ENCODE data around the gene SUN3. TPM values are rescaled to one million over a fixed set of nuclear protein-coding genes. Genes with fewer than 3 reads are reported as not detected.

Gene SUN3
- total and polyA plus RNA-seq, 10 of the 15 experiments (the other 5 are each of a cell fraction or from before 2014, with no cell fraction given) = 0.29 to 0.48 TPM; not detected in 8

- DNase-seq (ENCODE audit: low read depth, low spot score) (no peak), FAIRE-seq (no peak), ATAC-seq (no peak)
- CTCF ChIA-PET = interaction anchor here (0.7 to 2.3 kb wide), 8 partner anchors 9 to 673 kb away, joined by 3 to 11 read pairs (median 4); partner anchors contain the start of gene PKD1L1
- H3K4me3 ChIP-seq = no peak overlapping the region
- RAD21 ChIA-PET (ENCODE audit: unreplicated experiment) = interaction anchor here (1.2 to 1.5 kb wide), 2 partner anchors 169 to 673 kb away, joined by 3 to 11 read pairs; no protein-coding TSS in a partner anchor
- no peaks in the 10 kb centered on the region for H3K36me3 ChIP-seq (ENCODE audit: control insufficient read depth in 2 of 2, insufficient read depth in 2 of 2, low read length in 1 of 2)
- no peaks in the 10 kb centered on the region for H4K20me1 ChIP-seq (ENCODE audit: control insufficient read depth, insufficient read depth)
- H3K27ac ChIP-seq (ENCODE audit: control insufficient read depth, insufficient read depth) = no peak overlapping the region
- no peaks in the 10 kb centered on the region for H3K79me2 ChIP-seq (ENCODE audit: control insufficient read depth, insufficient read depth, low read length)
- H3K4me1 ChIP-seq (ENCODE audit: control insufficient read depth, insufficient read depth, low read length) = peaks cover 28% of the 10 kb centered on the region
- H3K4me2 ChIP-seq (ENCODE audit: control insufficient read depth, insufficient read depth) = no peak overlapping the region
- no peak overlapping the region for H3K9ac ChIP-seq (ENCODE audit: control insufficient read depth, insufficient read depth, low read length)
- POLR2A ChIA-PET = no interaction called here
- H3K27me3 ChIP-seq (replicated peaks in 1 of 2; ENCODE audit: control insufficient read depth in 2 of 2, insufficient read depth in 2 of 2, low read length in 1 of 2) = no peaks in the 10 kb centered on the region; a peak in 2 of 4 replicates
- 87% methylated on average over 6 of the region's 7 CpGs for WGBS (ENCODE audit: insufficient coverage, insufficient replicate concordance, low lambda C conversion rate, missing lambda C conversion rate)
- no TSS peak for BruUV-seq (replicated peaks)
- no peaks in the 10 kb centered on the region for H3K9me3 ChIP-seq (replicated peaks; ENCODE audit: control insufficient read depth, insufficient read depth, low read length)
- intact Hi-C loops (cut with micrococcal nuclease; ENCODE audit: unreplicated experiment) = loop anchor here (5.0 kb wide), 1 partner anchor 318 kb away; no protein-coding TSS in a partner anchor
- no peak overlapping the region for H2AFZ ChIP-seq (ENCODE audit: control insufficient read depth, low read depth, low read length)
- SMC1A ChIA-PET (ENCODE audit: uncharacterized antibody, unreplicated experiment) = interaction anchor here (1.0 to 1.4 kb wide), 2 partner anchors 9 to 88 kb away, joined by 3 read pairs; partner anchors contain the start of gene PKD1L1
- in situ Hi-C loops (cut with MboI) = loop anchor here (5.0 to 25.0 kb wide), 2 partner anchors 173 to 1823 kb away; partner anchors contain the start of gene VWC2
- TF ChIP-seq ASH2L (IDR thresholded peaks at IDR 0.05; ENCODE audit: borderline replicate concordance, low read depth) = no peak
- no peak for TF ChIP-seq ZNF687 (IDR thresholded peaks at IDR 0.05)
- TF ChIP-seq RAD51 (IDR thresholded peaks at IDR 0.05) = no peak
- TF ChIP-seq E4F1 (IDR thresholded peaks at IDR 0.05; ENCODE audit: borderline replicate concordance, partially characterized antibody) = no peak
- TF ChIP-seq POLR2AphosphoS2 (IDR thresholded peaks at IDR 0.05; ENCODE audit: low read depth, low read length) = no peak
- TF ChIP-seq FOS (IDR thresholded peaks at IDR 0.05; ENCODE audit: borderline replicate concordance, extremely low read depth, insufficient read length) = no peak
- TF ChIP-seq CHD1 (IDR thresholded peaks at IDR 0.05; ENCODE audit: low read depth, low read length) = no peak
- no peak for TF ChIP-seq BHLHE40 (IDR thresholded peaks at IDR 0.05; ENCODE audit: borderline replicate concordance in 1 of 2, low read depth in 2 of 2, low read length in 1 of 2)
- no peak for TF ChIP-seq ZBTB11 (CRISPR knock-in tag; IDR thresholded peaks at IDR 0.05)
- no peak for TF ChIP-seq YBX1 (IDR thresholded peaks at IDR 0.05)
- TF ChIP-seq JUNB (IDR thresholded peaks at IDR 0.05) = no peak
- no peak for TF ChIP-seq LARP7 (IDR thresholded peaks at IDR 0.05)
- TF ChIP-seq SIX5 (IDR thresholded peaks at IDR 0.05; ENCODE audit: low read depth, low read length, severe bottlenecking) = no peak
Measured at GRCh38 chr7:47939425-47940036, 89.4 kb downstream of the SUN3 start.

Measured in GM12878 (cell line).